Tibial artery (tissue), 4 donors: ENCODE results near the gene CA5A.
"Not testable (repeated sequence)": the region's sequence is repeated elsewhere in the genome, so short reads cannot be mapped to it uniquely, and the experiment has no call there.

Experiments used
- DNase-seq, 2 donors: peaks; one replicate each; pipeline ENCODE4 v3.0.0-alpha.2; 2019
- H3K27ac ChIP-seq, 2 donors: fragments of 200-600 bp; sonication (generic) in 1 of 2; 1 replicate in 1 of 2; 2 replicates in 1 of 2; pipeline ENCODE4 v1.5.1; 2018 to 2019; ENCODE audit warnings: mild to moderate bottlenecking in 1 of 2
- H3K27me3 ChIP-seq, 2 donors: fragments of 200-600 bp; sonication (generic) in 1 of 2; one replicate each; pipeline versions ENCODE4 v1.5.1 to v1.6.0; 2016 to 2019
- H3K36me3 ChIP-seq, 3 donors: fragments of 200-600 bp; sonication (generic) in 2 of 3; one replicate each; pipeline ENCODE4 v1.5.1; 2016 to 2019; ENCODE audit warnings: mild to moderate bottlenecking in 2 of 3
- H3K4me1 ChIP-seq, 4 donors: fragments of 200-600 bp; sonication (generic) in 2 of 4; 1 replicate in 3 of 4; 2 replicates in 1 of 4; pipeline ENCODE4 v1.5.1; 2016 to 2019
- H3K4me3 ChIP-seq, 2 donors: fragments of 200-600 bp; sonication (generic) in 1 of 2; 1 replicate in 1 of 2; 2 replicates in 1 of 2; pipeline ENCODE4 v1.5.1; 2018 to 2019; ENCODE audit warnings: mild to moderate bottlenecking in 2 of 2
- H3K9me3 ChIP-seq, 3 donors: fragments of 200-600 bp; sonication (generic) in 1 of 3; one replicate each; pipeline ENCODE4 v1.5.1; 2016 to 2019
- CTCF ChIP-seq, 2 experiments: fragments of 200-600 bp in 1 of 2; fragments of 450-650 bp in 1 of 2; IDR thresholded peaks; one replicate each; pipeline ENCODE4 v1.5.1; 2017 to 2019; ENCODE audit warnings: antibody characterized with exemption in 2 of 2, mild to moderate bottlenecking in 1 of 2, moderate library complexity in 1 of 2
- intact Hi-C: fragments of 100-400 bp; cut with DNase I; formaldehyde crosslinking; loops from one replicate; pipeline ENCODE4 v1.15.0; 2023; ENCODE audit warnings: low total_unique reads

Gene CA5A

GRCh38 chr16:87864331-87864989, 71.9 kb downstream of the CA5A start:
- no peak for TF ChIP-seq CTCF (IDR thresholded peaks at IDR 0.05)
- no peak overlapping the region for H3K27ac ChIP-seq
- no peaks in the 10 kb centered on the region for H3K9me3 ChIP-seq
- H3K27me3 ChIP-seq, result no peaks in the 10 kb centered on the region
- H3K4me3 ChIP-seq, result no peak overlapping the region
- DNase-seq, result no peak
- H3K36me3 ChIP-seq, result no peaks in the 10 kb centered on the region
- peaks cover 0 to 16% (median 13%) of the 10 kb centered on the region in 4 donors for H3K4me1 ChIP-seq
- intact Hi-C loops, result no loop called here

GRCh38 chr16:87863327-87863635, 73.0 kb downstream of the CA5A start:
- H3K36me3 ChIP-seq, H3K27me3 ChIP-seq, H3K4me1 ChIP-seq, intact Hi-C loops, H3K27ac ChIP-seq, DNase-seq, H3K9me3 ChIP-seq, H3K4me3 ChIP-seq: not testable (repeated sequence)

GRCh38 chr16:87862597-87863326, 73.6 kb downstream of the CA5A start:
- intact Hi-C loops, H3K4me3 ChIP-seq, H3K9me3 ChIP-seq, H3K27ac ChIP-seq, H3K4me1 ChIP-seq, H3K27me3 ChIP-seq, H3K36me3 ChIP-seq: not testable (repeated sequence)
- DNase-seq, result peak in 1 of 2 donors; percentile 57

- DNase-seq, H3K9me3 ChIP-seq, H3K4me1 ChIP-seq, H3K27me3 ChIP-seq, H3K4me3 ChIP-seq, intact Hi-C loops, H3K36me3 ChIP-seq, H3K27ac ChIP-seq: not testable (repeated sequence)
These were observed 74.8 kb downstream of the CA5A start for GRCh38 chr16:87861300-87862099.

GRCh38 chr16:87860553-87861299, 75.6 kb downstream of the CA5A start:
- TF ChIP-seq CTCF (IDR thresholded peaks at IDR 0.05), result no peak
- DNase-seq, result no peak
- H3K4me3 ChIP-seq, result no peak overlapping the region
- peaks cover 0 to 16% (median 3%) of the 10 kb centered on the region in 4 donors for H3K4me1 ChIP-seq
- H3K9me3 ChIP-seq, result no peaks in the 10 kb centered on the region
- H3K27me3 ChIP-seq, result no peaks in the 10 kb centered on the region
- H3K27ac ChIP-seq, result peak overlapping the region in 1 of 2 donors; percentile 11
- H3K36me3 ChIP-seq, result no peaks in the 10 kb centered on the region
- intact Hi-C loops, result no loop called here

- DNase-seq, H3K36me3 ChIP-seq, intact Hi-C loops, H3K27me3 ChIP-seq, H3K9me3 ChIP-seq, H3K4me3 ChIP-seq: not testable (repeated sequence)
- peak overlapping the region in 1 of 2 donors; percentile 48 for H3K27ac ChIP-seq
- H3K4me1 ChIP-seq, result peaks cover 0 to 35% (median 17%) of the 10 kb centered on the region in 4 donors
These were observed 78.0 kb downstream of the CA5A start for GRCh38 chr16:87858151-87858993.

GRCh38 chr16:87856791-87857228, 79.5 kb downstream of the CA5A start:
- intact Hi-C loops, result no loop called here

More at GRCh38 chr16:87856791-87857228, 79.5 kb downstream of the CA5A start:
- DNase-seq, result no peak
- Histone ChIP-seq H3K27ac (peak overlapping the region; percentile 61 to 76), H3K27me3 (no peaks in the 10 kb centered on the region), H3K36me3 (no peaks in the 10 kb centered on the region), H3K4me3 (no peak overlapping the region), H3K9me3 (no peaks in the 10 kb centered on the region), H3K4me1 (peaks cover 0 to 43% (median 28%) of the 10 kb centered on the region in 4 donors)
- TF ChIP-seq CTCF (IDR thresholded peaks at IDR 0.05), result no peak
